Fibroblast of pulmonary artery (primary cell): ENCODE data around the gene CPNE7.
"Not testable (repeated sequence)": the region's sequence is repeated elsewhere in the genome, so short reads cannot be mapped to it uniquely, and the experiment has no call there.

Experiments
- DNase-seq: peaks from one replicate; pipeline ENCODE4 v3.0.0-alpha.2; 2010; ENCODE audit warnings: low read depth
- H3K4me3 ChIP-seq: replicated peaks from 2 replicates; pipeline ENCODE4 v1.5.1; 2011; ENCODE audit warnings: low read depth, mild to moderate bottlenecking, control low read depth, low read length, moderate library complexity
- TF ChIP-seq, protein P1 (sequence below): IDR thresholded peaks from 2 replicates; pipeline ENCODE4 v1.5.1; 2011; ENCODE audit warnings: mild to moderate bottlenecking, control low read depth, low read length, inconsistent platforms; ENCODE audit errors: missing control alignments

The CPNE7 gene

DNA sequence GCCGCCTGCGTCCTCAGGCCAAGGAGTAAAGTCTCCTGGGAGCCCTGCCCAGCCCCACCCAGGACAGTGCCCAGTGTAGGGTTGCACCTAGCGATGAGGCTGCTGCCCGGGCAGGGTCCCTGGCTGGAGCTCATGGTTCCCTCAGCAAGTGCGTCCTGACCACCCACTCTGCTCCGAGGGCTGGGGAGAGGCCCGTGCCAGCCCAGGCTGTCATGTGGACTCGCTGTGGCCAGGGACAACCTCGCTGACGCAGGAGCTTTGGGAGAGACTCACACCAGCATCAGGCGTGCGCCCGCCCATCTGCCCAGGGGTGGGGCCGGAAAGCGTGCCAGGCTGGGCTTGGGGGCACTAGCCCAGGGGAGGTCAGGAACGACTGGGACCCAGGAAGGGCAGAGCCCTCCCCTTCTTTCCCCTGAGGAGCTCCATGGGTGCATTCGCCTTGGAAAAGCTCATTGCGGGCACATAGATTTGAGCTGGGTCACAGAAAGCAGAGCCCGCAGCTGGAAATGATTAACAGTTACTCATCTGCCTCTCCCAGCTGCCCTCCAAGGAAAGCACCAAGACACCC lies 57.6 kb downstream of the CPNE7 start:
- no peak overlapping the region for H3K4me3 ChIP-seq
- peak; percentile 5 for DNase-seq
- TF ChIP-seq, protein P1, sequence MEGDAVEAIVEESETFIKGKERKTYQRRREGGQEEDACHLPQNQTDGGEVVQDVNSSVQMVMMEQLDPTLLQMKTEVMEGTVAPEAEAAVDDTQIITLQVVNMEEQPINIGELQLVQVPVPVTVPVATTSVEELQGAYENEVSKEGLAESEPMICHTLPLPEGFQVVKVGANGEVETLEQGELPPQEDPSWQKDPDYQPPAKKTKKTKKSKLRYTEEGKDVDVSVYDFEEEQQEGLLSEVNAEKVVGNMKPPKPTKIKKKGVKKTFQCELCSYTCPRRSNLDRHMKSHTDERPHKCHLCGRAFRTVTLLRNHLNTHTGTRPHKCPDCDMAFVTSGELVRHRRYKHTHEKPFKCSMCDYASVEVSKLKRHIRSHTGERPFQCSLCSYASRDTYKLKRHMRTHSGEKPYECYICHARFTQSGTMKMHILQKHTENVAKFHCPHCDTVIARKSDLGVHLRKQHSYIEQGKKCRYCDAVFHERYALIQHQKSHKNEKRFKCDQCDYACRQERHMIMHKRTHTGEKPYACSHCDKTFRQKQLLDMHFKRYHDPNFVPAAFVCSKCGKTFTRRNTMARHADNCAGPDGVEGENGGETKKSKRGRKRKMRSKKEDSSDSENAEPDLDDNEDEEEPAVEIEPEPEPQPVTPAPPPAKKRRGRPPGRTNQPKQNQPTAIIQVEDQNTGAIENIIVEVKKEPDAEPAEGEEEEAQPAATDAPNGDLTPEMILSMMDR: no peak

DNA sequence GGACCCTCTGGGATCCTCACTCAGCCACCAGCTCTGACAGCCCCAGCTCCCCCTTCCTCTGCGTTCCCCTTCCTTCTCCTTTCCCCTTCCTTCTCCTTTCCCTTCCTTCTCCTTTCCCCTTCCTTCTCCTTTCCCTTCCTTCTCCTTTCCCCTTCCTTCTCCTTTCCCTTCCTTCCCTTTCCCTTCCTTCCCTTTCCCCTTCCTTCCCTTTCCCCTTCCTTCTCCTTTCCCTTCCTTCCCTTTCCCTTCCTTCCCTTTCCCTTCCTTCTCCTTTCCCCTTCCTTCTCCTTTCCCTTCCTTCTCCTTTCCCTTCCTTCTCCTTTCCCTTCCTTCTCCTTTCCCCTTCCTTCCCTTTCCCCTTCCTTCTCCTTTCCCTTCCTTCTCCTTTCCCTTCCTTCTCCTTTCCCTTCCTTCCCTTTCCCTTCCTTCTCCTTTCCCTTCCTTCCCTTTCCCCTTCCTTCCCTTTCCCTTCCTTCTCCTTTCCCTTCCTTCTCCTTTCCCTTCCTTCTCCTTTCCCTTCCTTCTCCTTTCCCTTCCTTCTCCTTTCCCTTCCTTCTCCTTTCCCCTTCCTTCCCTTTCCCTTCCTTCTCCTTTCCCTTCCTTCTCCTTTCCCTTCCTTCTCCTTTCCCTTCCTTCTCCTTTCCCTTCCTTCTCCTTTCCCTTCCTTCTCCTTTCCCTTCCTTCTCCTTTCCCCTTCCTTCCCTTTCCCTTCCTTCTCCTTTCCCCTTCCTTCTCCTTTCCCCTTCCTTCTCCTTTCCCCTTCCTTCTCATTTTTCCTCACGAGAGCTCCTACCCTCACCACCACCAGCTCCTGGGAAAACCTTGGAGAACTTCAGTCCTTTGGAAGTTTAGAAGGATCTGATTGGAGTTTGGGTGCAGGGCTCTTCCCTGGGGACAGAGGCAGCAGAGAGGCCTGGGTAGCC lies 59.2 kb downstream of the CPNE7 start:
- not testable (repeated sequence) for DNase-seq, H3K4me3 ChIP-seq

DNA sequence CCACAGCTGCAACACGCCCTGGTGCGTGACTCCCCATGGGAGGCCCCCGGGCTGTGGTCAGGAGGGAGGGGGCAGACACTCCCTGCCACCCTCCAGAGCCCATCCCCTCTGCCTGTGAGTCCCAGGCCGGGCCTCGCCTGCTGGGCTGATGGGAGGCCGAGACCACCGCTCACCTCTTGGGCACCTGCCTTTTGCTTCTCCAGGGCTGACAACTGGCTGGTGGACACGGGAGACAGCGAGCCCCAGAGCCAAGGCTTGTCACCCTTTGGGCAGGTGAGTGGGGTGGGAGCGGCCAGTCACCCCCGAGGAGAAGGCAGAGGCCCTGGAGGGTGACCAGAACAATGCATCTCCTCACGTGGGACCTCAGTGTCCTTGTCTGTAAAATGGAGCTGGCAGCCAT lies 61.1 kb downstream of the CPNE7 start:
- no peak overlapping the region for H3K4me3 ChIP-seq
- TF ChIP-seq, protein P1: no peak
- no peak for DNase-seq

DNA sequence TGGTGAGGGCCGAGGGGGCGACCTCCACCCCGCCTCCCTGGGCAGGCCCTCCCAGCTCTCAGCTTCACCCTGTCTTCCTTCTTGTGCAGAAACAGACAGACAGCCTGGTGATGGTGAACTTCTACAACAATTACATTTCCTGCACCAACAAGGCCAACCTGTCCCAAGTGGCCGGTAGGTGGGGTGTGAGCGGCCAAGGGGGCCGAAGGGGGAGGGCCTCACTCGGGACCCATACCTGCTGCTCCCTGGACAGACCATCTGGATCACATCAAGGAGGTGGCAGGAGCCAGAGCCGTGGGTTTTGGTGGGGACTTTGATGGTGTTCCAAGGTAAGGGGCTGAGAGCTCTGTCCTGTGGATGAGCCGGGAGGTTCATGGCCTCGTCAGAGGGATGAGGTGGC lies 61.8 kb downstream of the CPNE7 start:
- TF ChIP-seq, protein P1: no peak
- no peak overlapping the region for H3K4me3 ChIP-seq
- no peak for DNase-seq

DNA sequence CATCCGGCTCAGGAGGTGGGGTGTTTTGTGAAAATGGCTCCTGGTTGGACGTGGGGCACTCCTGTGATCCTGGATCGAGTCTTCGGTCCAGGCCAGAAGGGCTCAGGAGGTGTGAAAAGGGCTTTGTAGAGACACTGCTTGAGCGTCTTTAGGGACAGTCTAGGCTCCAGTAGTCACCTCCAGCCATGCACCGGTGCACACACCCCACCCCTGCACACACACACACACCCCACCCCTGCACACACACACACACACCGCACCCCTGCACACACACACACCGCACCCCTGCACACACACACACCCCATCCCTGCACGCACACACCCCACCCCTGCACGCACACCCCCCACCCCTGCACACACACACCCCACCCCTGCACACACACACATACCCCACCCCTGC lies 62.9 kb downstream of the CPNE7 start:
- no peak for DNase-seq
- TF ChIP-seq, protein P1: no peak
- no peak overlapping the region for H3K4me3 ChIP-seq

DNA sequence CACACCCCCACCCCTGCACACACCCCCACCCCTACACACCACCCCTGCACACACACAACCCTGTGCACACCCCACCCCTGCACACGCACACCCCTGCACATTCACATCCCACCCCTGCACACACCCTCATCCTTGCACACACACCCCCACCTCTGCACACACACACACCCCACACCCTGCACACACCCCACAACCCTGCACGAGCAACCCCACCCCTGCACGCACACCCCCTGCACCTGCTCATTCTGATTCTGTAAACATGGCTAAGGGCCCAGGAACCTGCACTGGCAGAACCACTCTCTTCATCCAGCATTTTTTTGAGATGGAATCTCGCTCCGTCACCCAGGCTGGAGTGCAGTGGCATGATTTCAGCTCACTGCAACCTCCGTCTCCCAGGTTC lies 63.8 kb downstream of the CPNE7 start:
- no peak for DNase-seq
- H3K4me3 ChIP-seq: no peak overlapping the region
- TF ChIP-seq, protein P1: no peak

DNA sequence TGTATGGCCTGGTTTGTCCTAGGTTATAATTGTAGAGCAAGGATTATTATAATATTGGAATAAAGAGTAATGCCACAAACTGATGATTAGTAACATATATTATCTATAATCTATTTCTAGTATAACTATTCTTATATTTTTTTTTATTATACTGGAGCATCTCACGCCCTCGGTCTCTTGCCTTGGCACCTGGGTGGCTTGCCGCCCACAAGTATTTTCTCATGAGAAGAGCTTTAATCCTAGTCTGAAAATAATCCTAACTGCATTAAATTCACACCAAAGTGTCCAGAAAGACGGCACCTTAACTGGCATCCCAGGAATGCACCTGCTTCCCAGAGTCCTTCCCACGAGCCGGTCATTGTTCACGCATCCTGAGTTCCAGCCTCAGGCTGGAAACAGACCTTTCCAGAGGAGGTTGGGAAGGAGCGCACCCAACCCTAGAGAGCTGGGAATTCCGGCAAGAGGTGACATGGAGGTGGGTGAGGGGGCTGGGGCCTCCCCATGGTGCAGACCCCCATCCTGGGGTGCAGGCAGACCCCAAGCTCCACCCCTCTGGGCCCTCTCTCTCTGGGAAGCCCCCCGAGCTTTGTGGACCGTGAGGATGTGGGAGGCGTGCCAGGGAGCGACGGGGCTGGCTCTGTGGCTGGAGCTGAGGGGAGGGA lies 66.0 kb downstream of the CPNE7 start:
- no peak for DNase-seq
- TF ChIP-seq, protein P1: no peak
- H3K4me3 ChIP-seq: no peak overlapping the region
